Vagina (tissue), 2 donors: ENCODE data around the gene ATP8A1.

Experiments
- POLR2A ChIP-seq, 2 donors: fragments of 450-650 bp; IDR thresholded peaks; one replicate each; pipeline ENCODE4 v1.6.1; 2017; ENCODE audit warnings: antibody characterized with exemption in 2 of 2, mild to moderate bottlenecking in 2 of 2, moderate library complexity in 2 of 2
- TF ChIP-seq, protein P1 (sequence below), 3 experiments: fragments of 450-650 bp in 2 of 3; fragments of 200-600 bp in 1 of 3; sonication (generic) in 1 of 3; IDR thresholded peaks; one replicate each; pipeline ENCODE4 v1.5.1; 2017 to 2019; ENCODE audit warnings: antibody characterized with exemption in 3 of 3, mild to moderate bottlenecking in 2 of 3, moderate library complexity in 2 of 3

DNA sequence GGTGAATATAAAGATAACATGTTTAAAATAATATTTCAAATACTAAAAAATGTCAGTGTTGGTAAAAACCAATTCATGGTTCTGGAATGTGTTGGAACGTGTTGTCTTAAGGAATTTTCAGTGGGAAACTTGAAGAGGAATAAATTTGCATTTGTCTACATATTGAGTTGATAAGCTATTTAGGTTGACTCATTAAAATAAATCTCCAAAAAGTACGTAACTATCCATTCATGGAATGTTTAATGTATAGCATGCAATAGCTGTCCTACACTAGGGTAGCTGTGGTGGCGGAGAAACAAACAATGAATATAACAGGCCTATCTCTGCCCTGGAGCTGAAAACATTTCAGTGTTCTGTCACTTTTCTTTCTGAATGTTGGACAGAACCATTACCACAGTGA is 239.4 kb downstream of the ATP8A1 start:
- TF ChIP-seq, protein P1, sequence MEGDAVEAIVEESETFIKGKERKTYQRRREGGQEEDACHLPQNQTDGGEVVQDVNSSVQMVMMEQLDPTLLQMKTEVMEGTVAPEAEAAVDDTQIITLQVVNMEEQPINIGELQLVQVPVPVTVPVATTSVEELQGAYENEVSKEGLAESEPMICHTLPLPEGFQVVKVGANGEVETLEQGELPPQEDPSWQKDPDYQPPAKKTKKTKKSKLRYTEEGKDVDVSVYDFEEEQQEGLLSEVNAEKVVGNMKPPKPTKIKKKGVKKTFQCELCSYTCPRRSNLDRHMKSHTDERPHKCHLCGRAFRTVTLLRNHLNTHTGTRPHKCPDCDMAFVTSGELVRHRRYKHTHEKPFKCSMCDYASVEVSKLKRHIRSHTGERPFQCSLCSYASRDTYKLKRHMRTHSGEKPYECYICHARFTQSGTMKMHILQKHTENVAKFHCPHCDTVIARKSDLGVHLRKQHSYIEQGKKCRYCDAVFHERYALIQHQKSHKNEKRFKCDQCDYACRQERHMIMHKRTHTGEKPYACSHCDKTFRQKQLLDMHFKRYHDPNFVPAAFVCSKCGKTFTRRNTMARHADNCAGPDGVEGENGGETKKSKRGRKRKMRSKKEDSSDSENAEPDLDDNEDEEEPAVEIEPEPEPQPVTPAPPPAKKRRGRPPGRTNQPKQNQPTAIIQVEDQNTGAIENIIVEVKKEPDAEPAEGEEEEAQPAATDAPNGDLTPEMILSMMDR (IDR thresholded peaks at IDR 0.05) = no peak
- TF ChIP-seq POLR2A (IDR thresholded peaks at IDR 0.05) = no peak
